HG03139 (cell line): ENCODE measurements around the gene BMP10.

ENCODE experiments used
- ATAC-seq: cut with Tn5 transposase; IDR thresholded peaks from one replicate; pipeline ENCODE4 v1.9.1; 2021; ENCODE audit not compliant: unreplicated experiment

The BMP10 gene

GRCh38 chr2:68853915-68854314 lies 17.3 kb downstream of the BMP10 start:
- no peak for ATAC-seq

DNA sequence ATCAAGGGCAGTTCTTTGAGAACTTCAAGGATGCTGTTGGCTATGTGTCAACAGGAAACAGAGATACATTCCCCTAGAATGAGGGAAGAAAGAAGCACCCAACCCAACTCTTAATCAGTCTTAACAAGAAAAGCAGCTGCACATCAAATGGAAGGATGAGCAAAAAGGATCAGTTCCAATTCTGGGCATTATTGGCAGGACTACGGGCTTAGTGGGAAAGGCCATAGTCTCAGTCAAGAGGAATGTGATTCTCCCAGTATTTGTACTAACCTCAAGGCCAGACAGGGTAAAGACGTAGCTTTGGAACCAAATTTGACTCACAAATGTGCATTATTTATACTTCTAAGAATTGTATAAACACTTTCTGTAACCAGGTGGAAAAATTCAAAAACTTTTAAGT lies 18.2 kb downstream of the BMP10 start:
- ATAC-seq = no peak

GRCh38 chr2:68850524-68850923 lies 20.7 kb downstream of the BMP10 start:
- ATAC-seq = no peak

DNA sequence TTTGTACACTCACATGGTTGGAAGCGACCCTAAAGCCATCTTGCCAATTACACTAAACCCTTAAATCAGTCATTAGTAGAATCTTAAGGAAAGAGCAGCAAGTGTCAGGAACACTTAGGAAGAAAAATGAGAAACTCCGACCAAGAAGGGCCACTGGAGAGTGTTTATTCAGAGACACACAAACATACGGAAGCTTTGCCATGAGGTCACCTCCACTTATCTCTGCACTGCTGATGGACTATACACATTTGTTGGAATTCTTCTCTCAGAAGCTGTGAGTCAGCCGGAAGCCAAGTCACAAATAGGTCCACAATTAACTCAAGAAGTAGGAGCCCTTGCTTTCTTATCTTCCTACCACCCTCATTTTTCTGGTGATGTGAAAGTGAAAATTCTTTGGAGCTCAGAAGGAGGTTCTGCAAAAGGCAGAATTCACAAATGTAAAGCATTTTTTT lies 21.6 kb downstream of the BMP10 start:
- ATAC-seq = no peak

DNA sequence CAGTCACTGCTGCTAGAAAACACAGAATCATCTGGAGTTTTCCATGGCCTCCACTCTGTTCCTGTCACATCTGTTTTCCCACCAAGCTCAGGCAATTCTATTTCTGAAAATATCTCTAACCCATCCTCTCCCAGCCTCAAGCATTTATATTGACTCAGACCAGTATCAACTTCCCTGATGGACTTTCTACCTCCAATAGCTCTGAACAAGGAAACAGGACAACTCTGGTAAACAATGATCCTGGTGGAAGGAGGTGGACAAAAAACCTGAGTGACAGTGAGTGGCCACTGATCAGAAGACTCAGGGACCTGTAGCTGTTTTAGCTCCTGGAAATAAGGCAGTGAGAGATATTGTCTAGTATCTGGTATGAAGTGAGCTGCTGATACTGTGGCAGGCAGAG lies 23.4 kb downstream of the BMP10 start:
- no peak for ATAC-seq

DNA sequence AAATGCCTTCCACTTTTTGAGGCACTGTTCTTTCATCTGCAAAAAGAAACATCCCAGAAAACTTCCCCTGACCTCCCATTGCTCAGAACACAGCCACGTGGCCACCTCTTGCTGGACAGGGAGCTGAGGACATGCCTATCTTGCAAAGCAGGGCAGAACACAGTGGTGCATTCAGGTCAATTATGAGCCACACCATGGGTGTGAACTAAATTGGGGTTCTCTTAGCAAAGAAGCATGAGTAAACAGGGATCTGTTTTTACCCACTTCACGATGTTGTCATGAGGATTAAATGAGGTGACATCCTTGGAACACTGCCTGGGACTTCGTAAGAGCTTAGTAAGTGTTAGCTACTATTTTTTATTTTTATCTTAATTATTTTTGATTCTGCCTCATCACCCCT lies 25.1 kb downstream of the BMP10 start:
- no peak for ATAC-seq

DNA sequence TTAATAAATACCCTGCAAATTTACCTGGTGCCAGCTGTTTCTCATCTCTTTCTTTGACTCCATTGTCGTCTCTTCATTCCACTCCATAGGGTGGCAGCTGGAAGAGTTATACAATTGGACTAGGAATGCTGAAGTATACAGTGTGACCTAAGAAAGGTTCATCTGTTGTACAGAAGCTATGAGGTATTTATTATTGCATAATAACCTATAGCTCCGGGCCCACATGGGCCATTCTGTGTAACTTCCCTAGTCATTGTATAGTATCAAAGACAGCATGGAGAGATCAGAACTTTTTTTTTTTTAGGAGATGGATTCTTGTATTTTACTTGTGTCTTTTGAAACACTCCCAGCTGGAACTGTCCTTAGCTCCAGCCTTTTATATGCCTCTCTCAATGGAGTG lies 26.2 kb downstream of the BMP10 start:
- no peak for ATAC-seq

GRCh38 chr2:68839260-68839833 lies 31.9 kb downstream of the BMP10 start:
- no peak for ATAC-seq

GRCh38 chr2:68838641-68839040 lies 32.6 kb downstream of the BMP10 start:
- no peak for ATAC-seq

DNA sequence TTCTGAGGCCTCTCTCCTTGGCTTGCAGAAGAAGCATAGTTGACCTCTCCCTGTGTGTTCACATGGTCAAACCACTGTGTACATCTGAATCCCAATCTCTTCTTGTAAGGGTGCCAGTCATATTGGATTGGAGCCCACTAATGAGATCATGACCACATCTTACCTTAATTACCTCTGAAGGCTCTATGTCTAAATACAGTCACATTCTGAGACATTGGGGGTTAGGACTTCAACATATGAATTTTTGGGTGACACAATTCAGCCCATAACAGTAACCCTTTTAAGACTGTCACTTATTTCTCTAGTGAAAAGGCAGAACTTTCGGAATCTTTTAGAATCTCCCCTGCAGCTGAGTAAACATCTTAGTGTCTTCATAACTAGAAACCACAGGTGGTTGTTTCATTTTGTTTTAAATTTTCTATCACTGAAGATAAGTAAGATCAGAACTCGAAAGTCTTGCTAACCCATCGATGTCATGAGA lies 33.3 kb downstream of the BMP10 start:
- no peak for ATAC-seq

- ATAC-seq = no peak
These were observed 33.9 kb downstream of the BMP10 start for GRCh38 chr2:68837164-68837860.

DNA sequence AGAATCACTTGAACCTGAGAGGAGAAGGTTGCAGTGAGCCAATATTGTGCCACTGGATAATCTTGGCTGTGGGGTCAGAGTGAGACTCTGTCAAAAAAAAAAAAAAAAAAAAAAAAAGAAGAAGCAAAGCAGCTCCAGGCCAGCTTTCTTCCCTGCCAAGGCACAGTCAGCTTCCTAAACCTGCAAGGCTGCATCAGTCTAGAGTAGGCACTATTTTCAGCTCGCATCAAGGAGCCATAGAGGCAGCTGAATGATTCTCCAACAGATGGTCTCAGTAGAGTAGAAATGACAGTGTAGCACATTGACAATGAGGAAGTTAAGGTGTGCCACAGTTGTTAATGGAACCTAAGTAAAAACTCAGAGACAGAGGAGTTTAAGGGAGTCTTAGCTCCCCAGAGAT lies 35.6 kb downstream of the BMP10 start:
- no peak for ATAC-seq

DNA sequence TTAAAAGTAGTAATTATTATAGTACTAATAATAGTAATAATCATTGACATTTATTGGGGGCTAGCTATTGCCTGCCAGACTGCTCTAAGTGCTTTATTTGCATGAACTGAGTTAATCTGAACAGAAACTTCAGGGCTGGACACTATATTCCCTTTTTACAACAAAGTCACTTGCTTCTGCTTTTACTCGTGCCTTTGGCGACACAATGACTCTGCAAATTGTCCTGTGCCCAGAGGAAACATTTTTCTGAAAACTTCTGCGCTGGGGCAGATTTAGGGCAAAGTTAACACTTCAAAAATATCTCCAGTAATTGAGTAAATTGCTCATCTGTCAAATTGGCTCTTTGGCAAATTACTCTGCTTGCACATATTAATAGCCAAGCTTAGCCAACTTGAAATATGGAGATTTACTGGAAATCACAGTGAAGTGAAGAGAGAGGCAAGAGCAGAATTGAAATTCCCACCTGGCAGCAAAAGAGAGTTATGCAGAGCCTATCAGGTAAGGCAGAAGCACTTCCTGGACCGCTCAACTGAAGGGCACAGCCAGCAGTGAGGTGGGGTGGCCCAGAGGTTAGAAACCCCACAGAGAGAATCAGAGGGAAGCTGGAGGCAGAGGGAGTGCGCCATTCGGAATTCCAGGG lies 36.3 kb downstream of the BMP10 start:
- ATAC-seq = no peak

- ATAC-seq = no peak
These were observed 38.0 kb downstream of the BMP10 start for GRCh38 chr2:68833162-68833561.

DNA sequence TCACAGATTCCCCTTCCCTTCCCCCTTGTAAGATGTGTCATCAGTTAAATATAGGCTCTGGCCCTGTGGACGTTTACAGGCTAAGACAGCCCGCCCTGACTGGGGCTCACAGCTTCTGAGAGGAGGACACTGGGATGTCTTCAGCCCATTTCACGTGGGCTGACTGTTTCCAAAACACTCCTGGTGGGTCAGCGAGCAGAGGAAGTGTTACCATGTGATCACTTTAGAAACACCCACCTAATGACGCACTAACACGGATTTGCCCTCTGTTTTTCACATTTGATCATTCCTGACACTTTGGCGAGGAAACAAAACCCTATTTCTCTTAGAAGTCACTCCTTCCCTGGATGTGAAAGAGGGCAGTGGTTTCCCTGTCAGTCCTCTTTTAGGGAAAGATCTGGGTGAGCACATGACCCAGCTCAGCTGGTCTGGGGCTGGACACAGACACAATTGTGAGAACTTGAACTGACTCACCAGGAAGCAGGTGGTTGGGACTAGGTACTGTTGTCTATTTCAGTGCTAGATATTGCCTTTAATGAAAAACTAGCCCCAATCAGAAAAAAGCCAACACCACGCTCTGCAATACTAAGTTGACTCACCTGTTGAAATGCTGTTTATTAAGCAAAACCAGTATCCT lies 38.8 kb downstream of the BMP10 start:
- ATAC-seq = peak; percentile 70

GRCh38 chr2:68831686-68832232 lies 39.4 kb downstream of the BMP10 start:
- no peak for ATAC-seq

GRCh38 chr2:68829749-68830148 lies 41.4 kb downstream of the BMP10 start:
- ATAC-seq = no peak

GRCh38 chr2:68828887-68829708 lies 42.1 kb downstream of the BMP10 start:
- no peak for ATAC-seq

DNA sequence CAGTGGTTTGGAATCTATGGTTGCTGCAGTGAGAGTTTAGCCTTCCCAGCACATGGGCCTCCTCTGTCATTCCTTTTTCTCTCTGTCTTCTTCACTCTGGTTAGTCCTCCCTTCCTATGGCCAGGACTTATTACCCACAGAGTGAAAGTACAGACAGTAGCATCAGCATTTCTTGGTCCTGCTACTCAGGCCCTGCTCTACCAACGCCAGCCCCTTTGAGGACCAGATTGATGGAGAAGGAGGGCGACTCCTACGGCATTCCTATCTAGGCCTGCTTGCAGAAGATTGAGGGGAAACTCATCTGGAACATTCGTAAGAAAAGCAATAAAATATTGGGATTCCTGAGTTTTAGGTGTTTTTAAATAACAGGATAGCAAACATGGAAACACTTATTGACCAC lies 43.5 kb downstream of the BMP10 start:
- ATAC-seq = no peak

GRCh38 chr2:68825866-68826265 lies 45.3 kb downstream of the BMP10 start:
- no peak for ATAC-seq

DNA sequence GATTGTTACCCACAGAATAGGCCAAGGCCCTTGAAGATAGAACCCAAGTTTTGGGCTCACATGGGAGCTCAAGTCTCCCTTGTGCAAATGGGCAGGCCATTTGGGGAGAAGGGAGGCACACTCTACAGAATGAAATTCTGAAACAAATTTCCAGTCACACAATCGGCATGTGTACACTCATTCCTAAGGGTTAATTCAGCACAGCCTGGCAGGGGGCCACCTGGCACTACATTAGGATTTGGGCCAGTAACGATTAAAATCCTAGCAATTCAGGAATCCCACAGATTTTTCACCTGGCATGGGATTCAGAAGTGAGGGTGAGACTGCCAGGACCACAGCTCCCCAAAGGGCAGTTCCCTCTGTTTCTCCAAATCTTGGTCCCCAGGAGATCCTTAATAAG lies 46.4 kb downstream of the BMP10 start:
- no peak for ATAC-seq
